Endothelial cell of umbilical vein (primary cell): ENCODE data around the gene CIRBP. TPM values are rescaled to one million over a fixed set of nuclear protein-coding genes. Genes with fewer than 3 reads are reported as not detected.

ENCODE experiments used
- BruUV-seq: library from RNA; stranded (reverse); fragments of 400-500 nt; replicated peaks from 2 replicates; lab custom pipeline; 2021; lab: Mats Ljungman, UMichigan
- CTCF ChIA-PET: fragments of 300-600, 350-600 bp; sonication (Branson Sonifier 250); formaldehyde crosslinking; loops from one replicate; lab custom pipeline; 2021; ENCODE audit warnings: antibody characterized with exemption, inconsistent platforms; lab: Charles Lee
- POLR2A ChIA-PET: fragments of 300-600, 350-600 bp; sonication (Branson Sonifier 250); formaldehyde crosslinking; loops from one replicate; lab custom pipeline; 2021; ENCODE audit warnings: antibody characterized with exemption, inconsistent platforms; lab: Charles Lee
- DNase-seq: peaks from one replicate; pipeline ENCODE4 v3.0.0-alpha.2; 2011; ENCODE audit warnings: low read depth, low spot score
- FAIRE-seq: peaks from 2 replicates; lab custom pipeline; 2011; peaks lifted over from hg19 to GRCh38; lab: Jason Lieb, UNC
- H2AFZ ChIP-seq: 2 replicates; pipeline ENCODE4 v1.6.0; 2012; ENCODE audit warnings: low read depth, low read length, control low read depth, inconsistent platforms
- H3K27ac ChIP-seq: 2 replicates; pipeline ENCODE4 v1.5.1; 2011; ENCODE audit warnings: low read depth, mild to moderate bottlenecking, control low read depth, low read length, moderate library complexity; ENCODE audit not compliant: insufficient read depth
- H3K27me3 ChIP-seq, 2 experiments: 2 replicates each; pipeline versions ENCODE4 v1.6.0 to v1.6.1; 2011; ENCODE audit warnings: low read length in 2 of 2, mixed read lengths in 1 of 2; ENCODE audit not compliant: control insufficient read depth in 2 of 2, insufficient read depth in 2 of 2
- H3K36me3 ChIP-seq, 2 experiments: 2 replicates in 1 of 2; 3 replicates in 1 of 2; pipeline ENCODE4 v1.5.1; 2011; ENCODE audit warnings: low read length in 2 of 2, mild to moderate bottlenecking in 1 of 2, moderate library complexity in 1 of 2; ENCODE audit not compliant: control insufficient read depth in 2 of 2, insufficient read depth in 2 of 2; ENCODE audit errors: extremely low read depth in 1 of 2
- H3K4me1 ChIP-seq: 3 replicates; pipeline ENCODE4 v1.5.1; 2011; ENCODE audit warnings: mild to moderate bottlenecking, low read length; ENCODE audit not compliant: control insufficient read depth, insufficient read depth; ENCODE audit errors: extremely low read depth
- H3K4me2 ChIP-seq: 2 replicates; pipeline ENCODE4 v1.6.1; 2011; ENCODE audit warnings: low read length, control low read depth, mixed read lengths; ENCODE audit not compliant: insufficient read depth
- H3K4me3 ChIP-seq, 3 experiments: fragments of 200-600 bp in 1 of 3; sonication (generic), shearing (Covaris generic) in 1 of 3; replicated peaks in 1 of 3; 2 replicates each; pipeline ENCODE4 v1.5.1; 2011 to 2016; ENCODE audit warnings: control low read depth in 3 of 3, low read length in 3 of 3, mild to moderate bottlenecking in 2 of 3, inconsistent platforms in 1 of 3, low read depth in 1 of 3, moderate library complexity in 1 of 3; ENCODE audit not compliant: insufficient read depth in 1 of 3
- H3K79me2 ChIP-seq: 2 replicates; pipeline ENCODE4 v1.6.0; 2012; ENCODE audit warnings: low read length, inconsistent platforms; ENCODE audit not compliant: control insufficient read depth, insufficient read depth
- H3K9ac ChIP-seq: replicated peaks from 2 replicates; pipeline ENCODE3; 2011; ENCODE audit warnings: low read length, control low read depth; ENCODE audit not compliant: insufficient read depth; ENCODE audit errors: extremely low read depth
- H3K9me1 ChIP-seq: replicated peaks from 3 replicates; pipeline ENCODE4 v1.6.0; 2011; ENCODE audit warnings: mild to moderate bottlenecking, low read length; ENCODE audit not compliant: control insufficient read depth, insufficient read depth; ENCODE audit errors: extremely low read depth
- H3K9me3 ChIP-seq: replicated peaks from 2 replicates; pipeline ENCODE4 v1.5.1; 2012; ENCODE audit warnings: low read length, inconsistent platforms; ENCODE audit not compliant: control insufficient read depth, insufficient read depth
- H4K20me1 ChIP-seq: replicated peaks from 2 replicates; pipeline ENCODE3; 2011; ENCODE audit warnings: mild to moderate bottlenecking, low read length; ENCODE audit not compliant: control insufficient read depth, insufficient read depth; ENCODE audit errors: extremely low read depth
- EZH2 ChIP-seq: IDR thresholded peaks from 2 replicates; pipeline ENCODE4 v1.6.1; 2012; ENCODE audit warnings: borderline replicate concordance, low read depth, mild to moderate bottlenecking, moderate library complexity, low read length, inconsistent platforms; ENCODE audit not compliant: severe bottlenecking
- FOS ChIP-seq: IDR thresholded peaks from 2 replicates; pipeline ENCODE4 v1.6.1; 2011; ENCODE audit warnings: mild to moderate bottlenecking, low read length, moderate library complexity, borderline replicate concordance; ENCODE audit not compliant: insufficient read depth
- GATA2 ChIP-seq: IDR thresholded peaks from 2 replicates; pipeline ENCODE4 v1.7.0; 2011; ENCODE audit warnings: low read depth, mild to moderate bottlenecking, moderate library complexity, mixed read lengths, low read length; ENCODE audit not compliant: insufficient read length, insufficient read depth
- JUN ChIP-seq: IDR thresholded peaks from 2 replicates; pipeline ENCODE4 v1.6.1; 2011; ENCODE audit warnings: borderline replicate concordance, low read depth; ENCODE audit not compliant: insufficient read length, insufficient read depth
- MYC ChIP-seq: IDR thresholded peaks from one replicate; pipeline ENCODE4 v1.6.1; 2011; ENCODE audit warnings: mild to moderate bottlenecking, low read depth, low read length
- POLR2A ChIP-seq: IDR thresholded peaks from 2 replicates; pipeline ENCODE4 v1.6.1; 2012; ENCODE audit warnings: low read depth, mild to moderate bottlenecking, control low read depth, low read length
- POLR2AphosphoS5 ChIP-seq: IDR thresholded peaks from 2 replicates; pipeline ENCODE4 v1.6.1; 2012; ENCODE audit warnings: low read depth, mild to moderate bottlenecking, control low read depth, low read length, moderate library complexity; ENCODE audit not compliant: insufficient read depth
- dilution Hi-C: fragments of 300-500 bp; cut with MboI; formaldehyde crosslinking; loops from one replicate; pipeline ENCODE4 v1.15.0; 2019; ENCODE audit warnings: low sequenced_read_pairs; ENCODE audit not compliant: extremely low pct_ligation_motif_present
- intact Hi-C: fragments of 100-400 bp; cut with micrococcal nuclease; formaldehyde crosslinking; loops from one replicate; pipeline ENCODE4 v1.10.0; 2022
- polyA plus RNA-seq, 4 experiments: library from polyadenylated mRNA; depleted of rRNA in 3 of 4; stranded (reverse) in 3 of 4; unstranded in 1 of 4; fragments of >200 nt; gene quantifications; 2 replicates each; pipeline versions ENCODE4 v1.2.1 to v1.2.3, GENCODE V29; 2011 to 2012; ENCODE audit warnings: missing spikeins in 1 of 4
- total RNA-seq: library from RNA; stranded (reverse); gene quantifications from 2 replicates; pipeline ENCODE4 v1.2.3, GENCODE V29; 2021
- TF ChIP-seq, protein P1 (sequence below), 2 donors: IDR thresholded peaks; 1 replicate in 1 of 2; 2 replicates in 1 of 2; pipeline ENCODE4 v1.5.1; 2011; ENCODE audit warnings: low read length in 2 of 2, mild to moderate bottlenecking in 2 of 2, moderate library complexity in 2 of 2, control low read depth in 1 of 2, inconsistent platforms in 1 of 2, low read depth in 1 of 2; ENCODE audit not compliant: insufficient read depth in 1 of 2; ENCODE audit errors: extremely low read depth in 1 of 2
- TF ChIP-seq, protein P2 (sequence below): IDR thresholded peaks from 2 replicates; pipeline ENCODE4 v1.6.1; 2011; ENCODE audit not compliant: insufficient read depth, insufficient read length

CIRBP gene
- total and polyA plus RNA-seq, 2 donors (not counting 3 experiments of a cell fraction or from before 2014, with no cell fraction given), result 225 to 439 TPM

DNA sequence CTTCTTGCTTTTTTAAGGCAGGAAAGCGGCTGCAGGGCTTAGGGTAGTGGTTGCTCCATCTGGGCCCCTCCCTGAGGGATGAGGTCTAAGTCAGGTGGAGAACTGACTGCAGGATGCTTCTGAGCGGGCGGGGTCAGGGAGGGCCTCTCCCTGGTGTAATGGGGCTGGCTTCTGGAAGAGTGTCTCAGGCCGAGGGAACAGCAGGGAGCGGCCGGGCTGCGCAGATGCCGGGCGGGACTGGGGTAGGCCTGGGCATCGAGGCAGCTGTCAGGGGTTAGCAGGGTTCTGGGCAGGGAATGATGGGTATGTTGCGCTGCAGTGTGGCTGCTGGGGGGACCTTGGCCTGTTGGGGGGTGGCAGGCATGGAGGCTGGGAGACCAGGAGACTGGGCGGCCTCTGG is 8.9 kb downstream of the CIRBP start:
- H3K4me1 ChIP-seq, result peaks cover 18% of the 10 kb centered on the region
- ChIA-PET POLR2A (interaction anchor here (1.0 kb wide), 1 partner anchor 9 kb away, joined by 3 read pairs; the partner anchor contains the start of gene CIRBP), CTCF (no interaction called here)
- peaks cover 11 to 17% of the 10 kb centered on the region in 2 experiments for H3K36me3 ChIP-seq
- TF ChIP-seq, protein P1, sequence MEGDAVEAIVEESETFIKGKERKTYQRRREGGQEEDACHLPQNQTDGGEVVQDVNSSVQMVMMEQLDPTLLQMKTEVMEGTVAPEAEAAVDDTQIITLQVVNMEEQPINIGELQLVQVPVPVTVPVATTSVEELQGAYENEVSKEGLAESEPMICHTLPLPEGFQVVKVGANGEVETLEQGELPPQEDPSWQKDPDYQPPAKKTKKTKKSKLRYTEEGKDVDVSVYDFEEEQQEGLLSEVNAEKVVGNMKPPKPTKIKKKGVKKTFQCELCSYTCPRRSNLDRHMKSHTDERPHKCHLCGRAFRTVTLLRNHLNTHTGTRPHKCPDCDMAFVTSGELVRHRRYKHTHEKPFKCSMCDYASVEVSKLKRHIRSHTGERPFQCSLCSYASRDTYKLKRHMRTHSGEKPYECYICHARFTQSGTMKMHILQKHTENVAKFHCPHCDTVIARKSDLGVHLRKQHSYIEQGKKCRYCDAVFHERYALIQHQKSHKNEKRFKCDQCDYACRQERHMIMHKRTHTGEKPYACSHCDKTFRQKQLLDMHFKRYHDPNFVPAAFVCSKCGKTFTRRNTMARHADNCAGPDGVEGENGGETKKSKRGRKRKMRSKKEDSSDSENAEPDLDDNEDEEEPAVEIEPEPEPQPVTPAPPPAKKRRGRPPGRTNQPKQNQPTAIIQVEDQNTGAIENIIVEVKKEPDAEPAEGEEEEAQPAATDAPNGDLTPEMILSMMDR (IDR thresholded peaks at IDR 0.05; ENCODE audit: extremely low read depth in 1 of 2, insufficient read depth in 1 of 2, low read depth in 1 of 2, low read length in 2 of 2), result no peak
- TF ChIP-seq GATA2 (no peak), FOS (no peak), JUN (no peak), POLR2A (no peak), MYC (no peak), EZH2 (no peak), POLR2AphosphoS5 (no peak)
- TF ChIP-seq, protein P2, sequence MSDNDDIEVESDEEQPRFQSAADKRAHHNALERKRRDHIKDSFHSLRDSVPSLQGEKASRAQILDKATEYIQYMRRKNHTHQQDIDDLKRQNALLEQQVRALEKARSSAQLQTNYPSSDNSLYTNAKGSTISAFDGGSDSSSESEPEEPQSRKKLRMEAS, result no peak
- H3K4me3 ChIP-seq, result no peak overlapping the region
- H3K27me3 ChIP-seq, result no peaks in the 10 kb centered on the region
- no peak for FAIRE-seq
- intact Hi-C loops, result loop anchor here (2.0 kb wide), 1 partner anchor 129 kb away; the partner anchor contains the start of gene DAZAP1
- dilution Hi-C loops, result no loop called here
- H3K4me2 ChIP-seq, result no peak overlapping the region
- peaks cover 15% of the 10 kb centered on the region for H3K79me2 ChIP-seq
- H3K9me1 ChIP-seq, result no peaks in the 10 kb centered on the region
- no peak for DNase-seq
- no peaks in the 10 kb centered on the region for H3K9me3 ChIP-seq
- BruUV-seq, result no TSS peak
- no peak overlapping the region for H2AFZ ChIP-seq
- H3K9ac ChIP-seq, result no peak overlapping the region
- no peaks in the 10 kb centered on the region for H4K20me1 ChIP-seq
- no peak overlapping the region for H3K27ac ChIP-seq
